Omental fat pad (tissue), 4 donors: ENCODE data around the gene ALDH8A1. TPM values are rescaled to one million over a fixed set of nuclear protein-coding genes. Genes with fewer than 3 reads are reported as not detected.

Experiments
- ATAC-seq: fragments of 150-250 bp; one replicate; pipeline ENCODE4 v1.9.1; 2016; ENCODE audit warnings: mild to moderate bottlenecking, moderate library complexity; ENCODE audit not compliant: low FRiP score
- DNase-seq: peaks from one replicate; pipeline ENCODE4 v3.0.0-alpha.2; 2019; ENCODE audit warnings: low spot score
- total RNA-seq, 4 donors: library from RNA; depleted of rRNA; stranded (reverse); fragments of >200 nt; gene quantifications; one replicate each; pipeline ENCODE4 v1.1.0, GENCODE V29; 2016
- TF ChIP-seq, protein P1 (sequence below), 3 donors: fragments of 450-650 bp; IDR thresholded peaks; one replicate each; pipeline ENCODE4 v1.5.1; 2016 to 2017; ENCODE audit warnings: antibody characterized with exemption in 3 of 3, mild to moderate bottlenecking in 3 of 3, moderate library complexity in 2 of 3

ALDH8A1 gene
- total RNA-seq, 4 donors from 2014 or later = 1.5 to 7.0 (median 3.0) TPM

DNA sequence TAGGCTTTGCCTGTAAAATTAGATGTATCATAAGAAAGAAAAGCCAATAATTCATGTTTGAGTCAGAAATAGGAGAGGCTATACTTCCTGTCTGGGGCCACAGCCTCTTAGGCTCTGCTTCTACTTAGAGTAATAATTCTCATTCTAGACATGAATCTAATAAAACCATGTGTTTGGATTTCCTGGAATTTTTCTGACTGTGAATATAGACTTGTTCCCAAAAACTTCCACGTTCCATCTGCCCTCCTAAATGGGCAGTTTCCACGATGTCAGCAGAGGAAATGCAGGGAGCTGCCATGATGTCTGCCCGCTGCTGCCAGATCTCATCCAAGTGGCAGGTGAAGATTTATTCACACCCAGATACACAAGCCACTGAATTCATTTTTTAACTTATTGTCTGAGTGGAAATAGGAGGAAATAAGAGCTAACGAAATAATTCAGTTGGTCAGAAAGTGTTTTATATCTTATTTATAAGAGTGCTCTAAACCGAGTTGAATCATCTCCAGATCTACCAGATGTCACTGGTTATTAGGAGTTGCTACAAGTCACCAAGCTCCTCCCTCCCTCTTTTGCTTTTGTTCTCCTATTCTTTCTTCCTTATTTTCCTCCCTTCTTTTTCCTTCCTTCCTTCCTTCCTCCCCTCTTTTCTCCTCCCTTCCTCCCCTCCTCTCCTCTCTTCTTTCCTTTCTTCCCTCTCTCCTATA, 69.3 kb downstream of the ALDH8A1 start:
- TF ChIP-seq, protein P1, sequence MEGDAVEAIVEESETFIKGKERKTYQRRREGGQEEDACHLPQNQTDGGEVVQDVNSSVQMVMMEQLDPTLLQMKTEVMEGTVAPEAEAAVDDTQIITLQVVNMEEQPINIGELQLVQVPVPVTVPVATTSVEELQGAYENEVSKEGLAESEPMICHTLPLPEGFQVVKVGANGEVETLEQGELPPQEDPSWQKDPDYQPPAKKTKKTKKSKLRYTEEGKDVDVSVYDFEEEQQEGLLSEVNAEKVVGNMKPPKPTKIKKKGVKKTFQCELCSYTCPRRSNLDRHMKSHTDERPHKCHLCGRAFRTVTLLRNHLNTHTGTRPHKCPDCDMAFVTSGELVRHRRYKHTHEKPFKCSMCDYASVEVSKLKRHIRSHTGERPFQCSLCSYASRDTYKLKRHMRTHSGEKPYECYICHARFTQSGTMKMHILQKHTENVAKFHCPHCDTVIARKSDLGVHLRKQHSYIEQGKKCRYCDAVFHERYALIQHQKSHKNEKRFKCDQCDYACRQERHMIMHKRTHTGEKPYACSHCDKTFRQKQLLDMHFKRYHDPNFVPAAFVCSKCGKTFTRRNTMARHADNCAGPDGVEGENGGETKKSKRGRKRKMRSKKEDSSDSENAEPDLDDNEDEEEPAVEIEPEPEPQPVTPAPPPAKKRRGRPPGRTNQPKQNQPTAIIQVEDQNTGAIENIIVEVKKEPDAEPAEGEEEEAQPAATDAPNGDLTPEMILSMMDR (IDR thresholded peaks at IDR 0.05) = no peak
- ATAC-seq (no peak), DNase-seq (no peak)

- ATAC-seq (no peak), DNase-seq (no peak)
- TF ChIP-seq, protein P1 (IDR thresholded peaks at IDR 0.05) = no peak
These were observed 71.8 kb downstream of the ALDH8A1 start for GRCh38 chr6:134878136-134878535.

GRCh38 chr6:134875367-134875766, 74.5 kb downstream of the ALDH8A1 start:
- TF ChIP-seq, protein P1 (IDR thresholded peaks at IDR 0.05) = no peak
- DNase-seq = no peak
- no peak for ATAC-seq

- DNase-seq (no peak), ATAC-seq (no peak)
- TF ChIP-seq, protein P1 (IDR thresholded peaks at IDR 0.05) = no peak
These were observed 76.2 kb downstream of the ALDH8A1 start for GRCh38 chr6:134873500-134874388.

- DNase-seq (no peak), ATAC-seq (no peak)
- TF ChIP-seq, protein P1 (IDR thresholded peaks at IDR 0.05) = no peak
These were observed 79.0 kb downstream of the ALDH8A1 start for GRCh38 chr6:134870677-134871498.

DNA sequence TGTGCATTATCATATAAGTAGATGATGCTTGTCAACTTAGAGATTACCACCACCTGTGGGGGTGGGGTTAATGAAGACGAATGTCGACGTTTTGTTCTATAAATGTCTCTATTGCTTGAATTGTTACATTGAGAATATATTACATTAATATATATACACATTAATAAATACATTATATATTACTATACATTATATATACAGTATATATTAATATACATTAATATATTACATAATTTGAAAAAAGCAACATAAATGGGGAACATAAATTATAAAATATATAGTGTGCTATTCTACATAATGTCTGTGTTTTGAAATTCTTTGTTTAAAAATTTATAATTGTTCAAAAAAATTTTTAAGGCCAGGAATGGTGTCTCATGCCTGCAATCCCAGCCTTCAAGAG, 81.1 kb downstream of the ALDH8A1 start:
- DNase-seq (no peak), ATAC-seq (no peak)
- TF ChIP-seq, protein P1 (IDR thresholded peaks at IDR 0.05) = no peak

Other genes with a start within 250 kb of the ALDH8A1 start
- gene HBS1L, start 104.7 kb upstream of the ALDH8A1 start, total RNA-seq = 10 to 100 TPM; 39.2 to 54.8 (median 47.0) TPM
- gene MYB, start 231.2 kb upstream of the ALDH8A1 start, total RNA-seq = under 1 TPM in 3 of 4 donors, not detected in 1; 0.50 to 0.96 (median 0.56) TPM